Measurements from ENCODE around the gene IMPA2.

- TF ChIP-seq, protein P1, sequence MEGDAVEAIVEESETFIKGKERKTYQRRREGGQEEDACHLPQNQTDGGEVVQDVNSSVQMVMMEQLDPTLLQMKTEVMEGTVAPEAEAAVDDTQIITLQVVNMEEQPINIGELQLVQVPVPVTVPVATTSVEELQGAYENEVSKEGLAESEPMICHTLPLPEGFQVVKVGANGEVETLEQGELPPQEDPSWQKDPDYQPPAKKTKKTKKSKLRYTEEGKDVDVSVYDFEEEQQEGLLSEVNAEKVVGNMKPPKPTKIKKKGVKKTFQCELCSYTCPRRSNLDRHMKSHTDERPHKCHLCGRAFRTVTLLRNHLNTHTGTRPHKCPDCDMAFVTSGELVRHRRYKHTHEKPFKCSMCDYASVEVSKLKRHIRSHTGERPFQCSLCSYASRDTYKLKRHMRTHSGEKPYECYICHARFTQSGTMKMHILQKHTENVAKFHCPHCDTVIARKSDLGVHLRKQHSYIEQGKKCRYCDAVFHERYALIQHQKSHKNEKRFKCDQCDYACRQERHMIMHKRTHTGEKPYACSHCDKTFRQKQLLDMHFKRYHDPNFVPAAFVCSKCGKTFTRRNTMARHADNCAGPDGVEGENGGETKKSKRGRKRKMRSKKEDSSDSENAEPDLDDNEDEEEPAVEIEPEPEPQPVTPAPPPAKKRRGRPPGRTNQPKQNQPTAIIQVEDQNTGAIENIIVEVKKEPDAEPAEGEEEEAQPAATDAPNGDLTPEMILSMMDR (conservative IDR thresholded peaks at IDR 0.05; ENCODE audit: low read length), result no peak
- no peak for TF ChIP-seq EZH2phosphoT487 (IDR thresholded peaks at IDR 0.05; ENCODE audit: borderline replicate concordance)
Observed at GRCh38 chr18:11955239-11956029, 25.9 kb upstream of the IMPA2 start.
